NB4 (cell line): Measurements from ENCODE around the gene ST14.

ENCODE experiments used
- DNase-seq: peaks from one replicate; pipeline ENCODE4 v3.0.0; 2010; ENCODE audit warnings: low read depth
- H3K4me3 ChIP-seq: one replicate; pipeline ENCODE4 v1.5.1; 2011; ENCODE audit warnings: mild to moderate bottlenecking, low read depth, low read length, moderate library complexity
- CTCF ChIP-seq: IDR thresholded peaks from one replicate; pipeline ENCODE4 v1.5.1; 2012; ENCODE audit warnings: low read depth, low read length
- MAX ChIP-seq: IDR thresholded peaks from 2 replicates; pipeline ENCODE4 v1.6.1; 2011; ENCODE audit warnings: low read depth, low read length
- MYC ChIP-seq: IDR thresholded peaks from 2 replicates; pipeline ENCODE4 v1.6.1; 2011; ENCODE audit warnings: low read depth, low read length
- POLR2A ChIP-seq: IDR thresholded peaks from 2 replicates; pipeline ENCODE4 v1.6.1; 2011; ENCODE audit warnings: mild to moderate bottlenecking; ENCODE audit not compliant: insufficient read length; ENCODE audit errors: extremely low read depth

The ST14 gene

GRCh38 chr11:130181295-130182272 is 22.0 kb downstream of the ST14 start:
- no peak overlapping the region for H3K4me3 ChIP-seq
- TF ChIP-seq MAX (no peak), CTCF (no peak), MYC (no peak), POLR2A (no peak)
- DNase-seq, result peak; percentile 53

GRCh38 chr11:130183878-130184610 is 24.5 kb downstream of the ST14 start:
- no peak overlapping the region for H3K4me3 ChIP-seq
- DNase-seq, result no peak
- TF ChIP-seq POLR2A (no peak), MAX (no peak), CTCF (no peak), MYC (no peak)

- TF ChIP-seq MYC (no peak), POLR2A (no peak), MAX (no peak), CTCF (no peak)
- no peak for DNase-seq
- no peak overlapping the region for H3K4me3 ChIP-seq
These were observed 27.5 kb downstream of the ST14 start for GRCh38 chr11:130187096-130187495.

- DNase-seq, result no peak
- H3K4me3 ChIP-seq, result no peak overlapping the region
- TF ChIP-seq CTCF (no peak), MAX (no peak), MYC (no peak), POLR2A (no peak)
These were observed 28.5 kb downstream of the ST14 start for GRCh38 chr11:130188047-130188446.

- no peak overlapping the region for H3K4me3 ChIP-seq
- TF ChIP-seq CTCF (no peak), MYC (no peak), POLR2A (no peak), MAX (no peak)
These were observed 29.2 kb downstream of the ST14 start for GRCh38 chr11:130188585-130189347.

More at GRCh38 chr11:130188585-130189347, 29.2 kb downstream of the ST14 start:
- DNase-seq, result no peak
